Liver (tissue), 9 donors: ENCODE results near the gene TSPAN15. TPM values are rescaled to one million over a fixed set of nuclear protein-coding genes. Genes with fewer than 3 reads are reported as not detected.

ENCODE experiments used
- DNase-seq: peaks from one replicate; pipeline ENCODE4 v3.0.0-alpha.2; 2017; ENCODE audit warnings: low spot score
- H3K27ac ChIP-seq, 2 donors: one replicate each; pipeline ENCODE4 v1.7.0; 2013; ENCODE audit warnings: inconsistent platforms in 2 of 2, low read length in 2 of 2, control low read depth in 1 of 2, low read depth in 1 of 2, mild to moderate bottlenecking in 1 of 2
- H3K27me3 ChIP-seq, 4 donors: one replicate each; pipeline versions ENCODE4 v1.6.1 to v1.7.0; 2013; ENCODE audit warnings: low read length in 3 of 4, inconsistent platforms in 1 of 4, mild to moderate bottlenecking in 1 of 4, moderate library complexity in 1 of 4; ENCODE audit not compliant: control insufficient read depth in 4 of 4, insufficient read depth in 4 of 4
- H3K36me3 ChIP-seq, 4 donors: one replicate each; pipeline versions ENCODE4 v1.6.1 to v1.7.0; 2013; ENCODE audit warnings: low read length in 3 of 4, mild to moderate bottlenecking in 3 of 4, low read depth in 1 of 4, moderate library complexity in 1 of 4; ENCODE audit not compliant: control insufficient read depth in 4 of 4, insufficient read depth in 3 of 4
- H3K4me1 ChIP-seq, 4 donors: one replicate each; pipeline versions ENCODE4 v1.6.1 to v1.7.0; 2013; ENCODE audit warnings: low read length in 3 of 4, mild to moderate bottlenecking in 3 of 4, moderate library complexity in 1 of 4; ENCODE audit not compliant: control insufficient read depth in 4 of 4, insufficient read depth in 4 of 4
- H3K4me3 ChIP-seq, 3 donors: one replicate each; pipeline versions ENCODE4 v1.6.1 to v1.7.0; 2013; ENCODE audit warnings: low read length in 3 of 3, control low read depth in 1 of 3, low read depth in 1 of 3, mild to moderate bottlenecking in 1 of 3
- H3K9ac ChIP-seq, 2 donors: one replicate each; pipeline ENCODE4 v1.7.0; 2013; ENCODE audit warnings: low read length in 2 of 2, mild to moderate bottlenecking in 2 of 2, moderate library complexity in 2 of 2, control low read depth in 1 of 2, low read depth in 1 of 2
- H3K9me3 ChIP-seq, 4 donors: one replicate each; pipeline versions ENCODE4 v1.6.1 to v1.7.0; 2013; ENCODE audit warnings: low read length in 3 of 4; ENCODE audit not compliant: control insufficient read depth in 4 of 4
- CTCF ChIP-seq: fragments of 150-350 bp; IDR thresholded peaks from 2 replicates; pipeline ENCODE4 v1.5.1; 2017; ENCODE audit warnings: improper control_type of control experiment, low read depth, low read length; ENCODE audit not compliant: missing input control
- EGR1 ChIP-seq, 2 donors: IDR thresholded peaks; 2 replicates each; pipeline ENCODE4 v1.6.1; 2016 to 2018; ENCODE audit warnings: antibody characterized with exemption in 2 of 2, low read depth in 2 of 2
- FOXA1 ChIP-seq: IDR thresholded peaks from 2 replicates; pipeline ENCODE4 v1.6.1; 2016; ENCODE audit warnings: antibody characterized with exemption
- FOXA2 ChIP-seq: IDR thresholded peaks from 2 replicates; pipeline ENCODE4 v1.6.1; 2016; ENCODE audit warnings: antibody characterized with exemption
- GABPA ChIP-seq, 2 donors: IDR thresholded peaks in 1 of 2; conservative IDR thresholded peaks in 1 of 2; 2 replicates each; pipeline ENCODE4 v1.6.1; 2016; ENCODE audit warnings: antibody characterized with exemption in 2 of 2, mild to moderate bottlenecking in 1 of 2, moderate library complexity in 1 of 2
- HNF4A ChIP-seq, 2 donors: conservative IDR thresholded peaks; 2 replicates each; pipeline ENCODE4 v1.6.1; 2016; ENCODE audit warnings: antibody characterized with exemption in 2 of 2, mild to moderate bottlenecking in 2 of 2
- HNF4G ChIP-seq: IDR thresholded peaks from 2 replicates; pipeline ENCODE4 v1.6.1; 2016; ENCODE audit warnings: antibody characterized with exemption
- JUND ChIP-seq, 2 donors: IDR thresholded peaks; 2 replicates each; pipeline ENCODE4 v1.6.1; 2016; ENCODE audit warnings: antibody characterized with exemption in 2 of 2
- NR2F2 ChIP-seq: IDR thresholded peaks from 2 replicates; pipeline ENCODE4 v1.6.1; 2016; ENCODE audit warnings: antibody characterized with exemption
- REST ChIP-seq: IDR thresholded peaks from 2 replicates; pipeline ENCODE4 v1.6.1; 2016; ENCODE audit warnings: antibody characterized with exemption, mild to moderate bottlenecking
- RXRA ChIP-seq, 2 donors: IDR thresholded peaks; 2 replicates each; pipeline ENCODE4 v1.6.1; 2017 to 2018; ENCODE audit warnings: antibody characterized with exemption in 2 of 2, mild to moderate bottlenecking in 1 of 2
- SP1 ChIP-seq: IDR thresholded peaks from 2 replicates; pipeline ENCODE4 v1.6.1; 2018; ENCODE audit warnings: antibody characterized with exemption, mild to moderate bottlenecking
- TAF1 ChIP-seq: conservative IDR thresholded peaks from 2 replicates; pipeline ENCODE4 v1.6.1; 2016; ENCODE audit warnings: antibody characterized with exemption, mild to moderate bottlenecking
- YY1 ChIP-seq: IDR thresholded peaks from 2 replicates; pipeline ENCODE4 v1.6.1; 2016; ENCODE audit warnings: antibody characterized with exemption, mild to moderate bottlenecking
- WGBS: extraction: QIAGEN DNeasy Blood & Tissue Kit; methylation state at CpG from one replicate; pipeline ENCODE4 v1.1.7; 2013; 5-methylcytosine and 5-hydroxymethylcytosine counted together
- polyA plus RNA-seq, 2 donors: library from polyadenylated mRNA; stranded (reverse) in 1 of 2; unstranded in 1 of 2; fragments of 200-250 nt in 1 of 2; fragments of >200 nt in 1 of 2; fragmentation: Nextera tagmentation in 1 of 2; extraction: Ambion mirVana in 1 of 2; gene quantifications; one replicate each; pipeline versions ENCODE4 v1.2.1 to v1.2.3, GENCODE V29; 2013 to 2015
- total RNA-seq, 2 donors: library from RNA; depleted of rRNA; stranded (reverse); fragments of >200 nt; gene quantifications; one replicate each; pipeline ENCODE4 v1.2.3, GENCODE V29; 2014
- TF ChIP-seq, protein P1 (sequence below): IDR thresholded peaks from 2 replicates; pipeline ENCODE4 v1.6.1; 2016; ENCODE audit warnings: antibody characterized with exemption
- TF ChIP-seq, protein P2 (sequence below): IDR thresholded peaks from 2 replicates; pipeline ENCODE4 v1.6.1; 2016; ENCODE audit warnings: antibody characterized with exemption
- donor health status: healthy.
- donor health status: healthy.
- donor health status: healthy.
- donor health status: healthy.
- donor health status: healthy.

Gene TSPAN15
- total and polyA plus RNA-seq, 4 donors = 2.0 to 4.3 (median 3.3) TPM

DNA sequence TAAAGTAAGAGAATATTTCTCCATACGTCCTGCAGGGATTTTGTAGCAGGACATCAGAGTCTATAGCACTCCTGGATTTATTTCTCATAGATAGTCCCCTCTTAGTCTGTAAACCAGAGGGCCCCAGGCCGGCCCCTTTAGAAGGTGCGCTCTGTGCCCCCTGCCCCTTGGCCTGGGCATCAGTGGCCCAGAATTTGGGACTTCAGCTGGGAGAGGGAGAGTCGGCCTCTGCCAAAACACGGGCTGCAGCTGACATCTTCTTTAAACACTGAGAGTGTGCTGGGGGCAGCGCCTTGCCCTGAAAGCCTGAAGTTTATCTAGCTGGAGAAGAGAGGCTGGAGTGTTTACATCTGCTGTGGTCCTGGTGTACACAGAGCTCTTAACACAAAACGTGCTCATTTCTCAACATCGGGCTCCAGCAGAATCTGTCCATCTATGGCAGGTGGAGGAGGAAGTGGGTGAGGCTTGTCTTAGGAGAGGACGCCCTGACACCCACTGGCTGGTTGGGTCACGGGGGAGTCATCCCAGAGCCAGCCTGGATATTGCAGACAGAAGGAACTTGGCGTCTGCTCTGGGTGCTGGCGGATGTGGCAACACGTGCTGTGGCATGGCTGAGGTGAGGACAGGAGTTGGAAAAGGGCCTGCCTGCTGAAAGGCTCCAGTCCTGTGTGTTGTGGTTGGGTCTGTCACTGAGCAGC lies 29.5 kb upstream of the TSPAN15 start:
- Histone ChIP-seq H3K27me3 (no peaks in the 10 kb centered on the region), H3K4me3 (no peak overlapping the region), H3K4me1 (peaks cover 0 to 5% (median 3%) of the 10 kb centered on the region in 4 donors), H3K9ac (no peak overlapping the region), H3K36me3 (no peaks in the 10 kb centered on the region), H3K27ac (no peak overlapping the region), H3K9me3 (no peaks in the 10 kb centered on the region)
- no peak for DNase-seq
- WGBS = 64% methylated on average over 13 of the region's 13 CpGs
- TF ChIP-seq GABPA (IDR thresholded peaks at IDR 0.05 in 1 of 2, conservative IDR thresholded peaks at IDR 0.05 in 1 of 2) (no peak), JUND (IDR thresholded peaks at IDR 0.05) (no peak), FOXA1 (no peak), REST (no peak), SP1 (no peak), EGR1 (IDR thresholded peaks at IDR 0.05; ENCODE audit: low read depth in 2 of 2) (no peak), CTCF (no peak), YY1 (no peak), FOXA2 (no peak), RXRA (IDR thresholded peaks at IDR 0.05) (no peak), NR2F2 (no peak), HNF4G (no peak)
- TF ChIP-seq, protein P1, sequence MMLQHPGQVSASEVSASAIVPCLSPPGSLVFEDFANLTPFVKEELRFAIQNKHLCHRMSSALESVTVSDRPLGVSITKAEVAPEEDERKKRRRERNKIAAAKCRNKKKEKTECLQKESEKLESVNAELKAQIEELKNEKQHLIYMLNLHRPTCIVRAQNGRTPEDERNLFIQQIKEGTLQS = no peak

DNA sequence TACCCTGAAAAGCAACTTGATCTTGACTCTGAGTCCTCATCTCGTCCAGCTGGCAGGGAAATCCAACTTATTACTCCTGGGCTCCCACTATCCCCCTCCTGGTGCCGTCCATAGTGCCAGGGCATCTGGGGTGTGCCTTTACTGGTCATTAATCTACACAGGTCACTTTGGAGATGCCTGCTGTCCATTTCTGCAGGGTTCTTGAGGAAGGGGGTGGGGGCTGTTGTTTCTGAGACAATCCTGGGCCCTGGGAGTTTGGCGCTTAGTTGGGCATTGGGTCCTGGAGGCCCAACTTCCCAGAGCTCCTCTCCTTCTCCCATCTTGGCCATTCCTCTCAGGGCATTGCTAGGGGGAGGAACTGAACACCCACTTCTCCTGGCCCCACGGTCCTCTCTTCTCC lies 28.6 kb upstream of the TSPAN15 start:
- peaks cover 0 to 5% (median 3%) of the 10 kb centered on the region in 4 donors for H3K4me1 ChIP-seq

More for the DNA sequence above, 28.6 kb upstream of the TSPAN15 start:
- H3K27me3 ChIP-seq = no peaks in the 10 kb centered on the region
- TF ChIP-seq NR2F2 = no peak
- no peak for TF ChIP-seq SP1
- TF ChIP-seq, protein P2, sequence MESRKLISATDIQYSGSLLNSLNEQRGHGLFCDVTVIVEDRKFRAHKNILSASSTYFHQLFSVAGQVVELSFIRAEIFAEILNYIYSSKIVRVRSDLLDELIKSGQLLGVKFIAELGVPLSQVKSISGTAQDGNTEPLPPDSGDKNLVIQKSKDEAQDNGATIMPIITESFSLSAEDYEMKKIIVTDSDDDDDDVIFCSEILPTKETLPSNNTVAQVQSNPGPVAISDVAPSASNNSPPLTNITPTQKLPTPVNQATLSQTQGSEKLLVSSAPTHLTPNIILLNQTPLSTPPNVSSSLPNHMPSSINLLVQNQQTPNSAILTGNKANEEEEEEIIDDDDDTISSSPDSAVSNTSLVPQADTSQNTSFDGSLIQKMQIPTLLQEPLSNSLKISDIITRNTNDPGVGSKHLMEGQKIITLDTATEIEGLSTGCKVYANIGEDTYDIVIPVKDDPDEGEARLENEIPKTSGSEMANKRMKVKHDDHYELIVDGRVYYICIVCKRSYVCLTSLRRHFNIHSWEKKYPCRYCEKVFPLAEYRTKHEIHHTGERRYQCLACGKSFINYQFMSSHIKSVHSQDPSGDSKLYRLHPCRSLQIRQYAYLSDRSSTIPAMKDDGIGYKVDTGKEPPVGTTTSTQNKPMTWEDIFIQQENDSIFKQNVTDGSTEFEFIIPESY = no peak
- no peak for TF ChIP-seq EGR1 (IDR thresholded peaks at IDR 0.05; ENCODE audit: low read depth in 2 of 2)
- TF ChIP-seq TAF1 = no peak
- no peak for TF ChIP-seq YY1
- no peak for TF ChIP-seq JUND (IDR thresholded peaks at IDR 0.05)
- TF ChIP-seq HNF4A (conservative IDR thresholded peaks at IDR 0.05) = no peak
- no peak overlapping the region for H3K27ac ChIP-seq
- H3K4me3 ChIP-seq = no peak overlapping the region
- no peaks in the 10 kb centered on the region for H3K36me3 ChIP-seq
- no peak for DNase-seq
- WGBS = 92% methylated on average over 4 of the region's 4 CpGs
- no peak overlapping the region for H3K9ac ChIP-seq
- H3K9me3 ChIP-seq = no peaks in the 10 kb centered on the region
